H9 (cell line): Measurements from ENCODE around the gene HOXA9. TPM values are rescaled to one million over a fixed set of nuclear protein-coding genes. Genes with fewer than 3 reads are reported as not detected.

ENCODE experiments used
- DNase-seq: peaks from one replicate; pipeline ENCODE4 v3.0.0-alpha.2; 2017
- H2AFZ ChIP-seq: one replicate; pipeline ENCODE4 v1.6.1; 2013; ENCODE audit warnings: mild to moderate bottlenecking, low read length, control low read depth, moderate library complexity
- H2AK5ac ChIP-seq: 2 replicates; pipeline ENCODE4 v1.6.1; 2013; ENCODE audit warnings: low read length, control low read depth, mixed read lengths; ENCODE audit not compliant: insufficient read length
- H2BK120ac ChIP-seq: one replicate; pipeline ENCODE4 v1.6.1; 2013; ENCODE audit warnings: low read depth, mild to moderate bottlenecking, low read length, control low read depth, inconsistent platforms; ENCODE audit not compliant: poor library complexity, severe bottlenecking
- H2BK12ac ChIP-seq: 2 replicates; pipeline ENCODE4 v1.6.1; 2013; ENCODE audit warnings: low read length, control low read depth, mixed read lengths, low read depth; ENCODE audit not compliant: insufficient read length
- H2BK15ac ChIP-seq: 2 replicates; pipeline ENCODE4 v1.6.1; 2013; ENCODE audit warnings: low read depth, low read length, control low read depth
- H2BK20ac ChIP-seq: one replicate; pipeline ENCODE4 v1.6.1; 2013; ENCODE audit warnings: low read depth, mild to moderate bottlenecking, low read length, control low read depth, inconsistent platforms; ENCODE audit not compliant: poor library complexity, severe bottlenecking
- H2BK5ac ChIP-seq: 2 replicates; pipeline ENCODE4 v1.6.1; 2013; ENCODE audit warnings: low read length, control low read depth, mixed read lengths; ENCODE audit not compliant: insufficient read length
- H3K14ac ChIP-seq: 2 replicates; pipeline ENCODE4 v1.6.1; 2013; ENCODE audit warnings: low read length, control low read depth; ENCODE audit not compliant: insufficient read depth
- H3K18ac ChIP-seq: 2 replicates; pipeline ENCODE4 v1.6.1; 2013; ENCODE audit warnings: low read depth, mild to moderate bottlenecking, mixed read lengths, low read length, control low read depth; ENCODE audit not compliant: insufficient read length
- H3K23ac ChIP-seq: 2 replicates; pipeline ENCODE4 v1.6.1; 2013; ENCODE audit warnings: low read length, control low read depth, mixed read lengths, low read depth; ENCODE audit not compliant: insufficient read length
- H3K23me2 ChIP-seq: 2 replicates; pipeline ENCODE4 v1.6.1; 2013; ENCODE audit warnings: low read depth, mild to moderate bottlenecking, mixed read lengths, low read length, control low read depth; ENCODE audit not compliant: insufficient read length, poor library complexity, severe bottlenecking
- H3K27ac ChIP-seq: 2 replicates; pipeline ENCODE4 v1.5.1; 2013; ENCODE audit warnings: low read length, control low read depth, mixed read lengths, low read depth; ENCODE audit not compliant: insufficient read length
- H3K27me3 ChIP-seq: 2 replicates; pipeline ENCODE4 v1.6.1; 2013; ENCODE audit warnings: low read length, control low read depth, inconsistent platforms; ENCODE audit not compliant: insufficient read depth
- H3K4ac ChIP-seq: 2 replicates; pipeline ENCODE4 v1.6.1; 2013; ENCODE audit warnings: low read depth, mild to moderate bottlenecking, control low read depth, inconsistent platforms, low read length, moderate library complexity
- H3K4me1 ChIP-seq: 2 replicates; pipeline ENCODE4 v1.6.1; 2013; ENCODE audit warnings: low read length, control low read depth, inconsistent platforms; ENCODE audit not compliant: insufficient read depth
- H3K4me2 ChIP-seq: 2 replicates; pipeline ENCODE4 v1.6.1; 2013; ENCODE audit warnings: low read length, control low read depth, mixed read lengths; ENCODE audit not compliant: insufficient read length, insufficient read depth
- H3K56ac ChIP-seq: 2 replicates; pipeline ENCODE4 v1.6.1; 2013; ENCODE audit warnings: low read depth, mild to moderate bottlenecking, mixed read lengths, low read length, control low read depth; ENCODE audit not compliant: insufficient read length
- H3K79me1 ChIP-seq: 2 replicates; pipeline ENCODE4 v1.6.1; 2013; ENCODE audit warnings: low read depth, mild to moderate bottlenecking, moderate library complexity, low read length, control low read depth, inconsistent platforms; ENCODE audit not compliant: insufficient read depth, poor library complexity, severe bottlenecking
- H3K79me2 ChIP-seq: 2 replicates; pipeline ENCODE4 v1.6.1; 2013; ENCODE audit warnings: low read length, control low read depth, inconsistent platforms; ENCODE audit not compliant: insufficient read depth
- H3K9ac ChIP-seq: 2 replicates; pipeline ENCODE4 v1.6.1; 2013; ENCODE audit warnings: low read length, control low read depth, mixed read lengths; ENCODE audit not compliant: insufficient read length; ENCODE audit errors: extremely low read depth
- H3K9me3 ChIP-seq: one replicate; pipeline ENCODE4 v1.6.1; 2013; ENCODE audit warnings: low read depth, low read length, inconsistent platforms; ENCODE audit not compliant: control insufficient read depth
- H3T11ph ChIP-seq: one replicate; pipeline ENCODE4 v1.6.1; 2013; ENCODE audit warnings: mild to moderate bottlenecking, low read length, control low read depth, inconsistent platforms
- H4K20me1 ChIP-seq: one replicate; pipeline ENCODE4 v1.6.1; 2013; ENCODE audit not compliant: control insufficient read depth, insufficient read length, insufficient read depth
- H4K5ac ChIP-seq: 2 replicates; pipeline ENCODE4 v1.6.1; 2013; ENCODE audit warnings: low read depth, mild to moderate bottlenecking, mixed read lengths, low read length, control low read depth; ENCODE audit not compliant: insufficient read length
- H4K8ac ChIP-seq: replicated peaks from 2 replicates; pipeline ENCODE4 v1.6.1; 2013; ENCODE audit warnings: low read length, control low read depth, mixed read lengths, low read depth; ENCODE audit not compliant: insufficient read length
- H4K91ac ChIP-seq: 2 replicates; pipeline ENCODE4 v1.6.1; 2013; ENCODE audit warnings: low read depth, mild to moderate bottlenecking, moderate library complexity, mixed read lengths, low read length, control low read depth; ENCODE audit not compliant: insufficient read length
- H3K27ac Mint-ChIP-seq, 3 experiments: 2 replicates in 2 of 3; 3 replicates in 1 of 3; pipeline ENCODE4 v1.8.0; 2020 to 2021; ENCODE audit warnings: mixed read lengths in 3 of 3, mild to moderate bottlenecking in 1 of 3, moderate library complexity in 1 of 3
- H3K27me3 Mint-ChIP-seq: 2 replicates; pipeline ENCODE4 v1.8.0; 2021; ENCODE audit warnings: low read depth, mild to moderate bottlenecking, moderate library complexity, mixed read lengths
- H3K36me3 Mint-ChIP-seq, 3 experiments: 2 replicates in 2 of 3; 3 replicates in 1 of 3; pipeline ENCODE4 v1.8.0; 2020 to 2021; ENCODE audit warnings: low read depth in 3 of 3, mixed read lengths in 3 of 3; ENCODE audit not compliant: insufficient read depth in 1 of 3
- H3K4me1 Mint-ChIP-seq, 2 experiments: 2 replicates each; pipeline ENCODE4 v1.8.0; 2020; ENCODE audit warnings: mixed read lengths in 2 of 2
- H3K4me3 Mint-ChIP-seq, 2 experiments: 2 replicates in 1 of 2; 3 replicates in 1 of 2; pipeline ENCODE4 v1.8.0; 2020 to 2021; ENCODE audit warnings: mild to moderate bottlenecking in 2 of 2, mixed read lengths in 2 of 2, moderate library complexity in 1 of 2
- H3K9me3 Mint-ChIP-seq, 2 experiments: 2 replicates in 1 of 2; 3 replicates in 1 of 2; pipeline ENCODE4 v1.8.0; 2020; ENCODE audit warnings: mild to moderate bottlenecking in 2 of 2, mixed read lengths in 2 of 2, moderate library complexity in 1 of 2
- WGBS: extraction: QIAGEN DNeasy Blood & Tissue Kit; methylation state at CpG from one replicate; pipeline ENCODE4 v1.1.7; 2013; ENCODE audit warnings: missing lambda C conversion rate, low lambda C conversion rate, mixed read lengths; ENCODE audit not compliant: insufficient read length; ENCODE audit errors: extremely low coverage; 5-methylcytosine and 5-hydroxymethylcytosine counted together
- total RNA-seq: library from RNA; stranded (reverse); gene quantifications from 2 replicates; pipeline ENCODE4 v1.2.1, GENCODE V29; 2021
- TF ChIP-seq, protein P1 (sequence below): fragments of 200-600 bp; sonication (generic); conservative IDR thresholded peaks from 3 replicates; pipeline ENCODE4 v1.8.0; 2021; ENCODE audit warnings: antibody characterized with exemption, mild to moderate bottlenecking

Gene HOXA9
- total RNA-seq, 1 experiment from 2014 or later, result not detected

DNA sequence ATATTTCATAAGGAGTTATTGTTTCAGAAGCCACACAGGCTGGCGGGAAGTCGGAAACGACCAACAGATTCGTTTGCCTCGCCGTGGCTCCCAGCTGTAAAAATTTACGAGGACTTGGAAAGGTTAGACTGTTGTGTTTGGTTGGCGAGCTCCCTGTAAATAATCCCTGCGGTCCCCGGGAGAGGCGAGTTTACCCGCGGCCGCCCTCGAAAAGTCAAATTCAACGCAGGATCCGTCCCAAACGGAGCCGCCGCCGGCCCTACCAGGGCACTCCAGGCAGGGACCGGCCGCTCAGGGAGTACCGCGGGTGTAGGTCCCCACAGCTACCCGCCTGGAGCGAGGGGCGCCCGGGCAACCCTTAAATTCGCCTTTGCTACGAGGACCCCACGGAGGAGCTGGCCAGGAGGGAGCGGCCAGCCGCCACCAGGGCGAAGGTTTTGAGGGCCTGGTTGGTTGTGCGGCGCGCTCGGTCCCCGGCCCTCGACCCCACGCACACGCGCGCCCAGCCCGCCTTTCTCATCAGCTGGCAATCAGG is 726 bp upstream of the HOXA9 start:
- Histone ChIP-seq H2BK120ac (no peak overlapping the region), H3K9ac (no peak overlapping the region), H2BK20ac (no peak overlapping the region), H3T11ph (no peak overlapping the region), H3K4me2 (no peak overlapping the region), H2BK5ac (no peak overlapping the region), H3K79me1 (no peaks in the 10 kb centered on the region), H2AFZ (no peak overlapping the region), H3K4me1 (no peaks in the 10 kb centered on the region), H3K23me2 (no peaks in the 10 kb centered on the region), H4K20me1 (no peaks in the 10 kb centered on the region), H4K91ac (no peak overlapping the region), H3K14ac (no peak overlapping the region), H2BK15ac (no peak overlapping the region), H3K18ac (no peak overlapping the region), H2AK5ac (no peak overlapping the region), H3K79me2 (no peaks in the 10 kb centered on the region), H3K56ac (no peak overlapping the region), H3K4ac (no peak overlapping the region), H4K8ac (no peak overlapping the region), H3K27me3 (peaks cover 96% of the 10 kb centered on the region), H3K9me3 (no peaks in the 10 kb centered on the region), H3K27ac (no peak overlapping the region), H4K5ac (no peak overlapping the region), H2BK12ac (no peak overlapping the region), H3K23ac (no peak overlapping the region)
- no peak for DNase-seq
- H3K27ac Mint-ChIP-seq, result no peak overlapping the region
- no peaks in the 10 kb centered on the region; a peak in 1 of 7 replicates for H3K36me3 Mint-ChIP-seq
- no peak overlapping the region for H3K4me3 Mint-ChIP-seq
- TF ChIP-seq, protein P1, sequence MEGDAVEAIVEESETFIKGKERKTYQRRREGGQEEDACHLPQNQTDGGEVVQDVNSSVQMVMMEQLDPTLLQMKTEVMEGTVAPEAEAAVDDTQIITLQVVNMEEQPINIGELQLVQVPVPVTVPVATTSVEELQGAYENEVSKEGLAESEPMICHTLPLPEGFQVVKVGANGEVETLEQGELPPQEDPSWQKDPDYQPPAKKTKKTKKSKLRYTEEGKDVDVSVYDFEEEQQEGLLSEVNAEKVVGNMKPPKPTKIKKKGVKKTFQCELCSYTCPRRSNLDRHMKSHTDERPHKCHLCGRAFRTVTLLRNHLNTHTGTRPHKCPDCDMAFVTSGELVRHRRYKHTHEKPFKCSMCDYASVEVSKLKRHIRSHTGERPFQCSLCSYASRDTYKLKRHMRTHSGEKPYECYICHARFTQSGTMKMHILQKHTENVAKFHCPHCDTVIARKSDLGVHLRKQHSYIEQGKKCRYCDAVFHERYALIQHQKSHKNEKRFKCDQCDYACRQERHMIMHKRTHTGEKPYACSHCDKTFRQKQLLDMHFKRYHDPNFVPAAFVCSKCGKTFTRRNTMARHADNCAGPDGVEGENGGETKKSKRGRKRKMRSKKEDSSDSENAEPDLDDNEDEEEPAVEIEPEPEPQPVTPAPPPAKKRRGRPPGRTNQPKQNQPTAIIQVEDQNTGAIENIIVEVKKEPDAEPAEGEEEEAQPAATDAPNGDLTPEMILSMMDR, result no peak
- peaks cover 5 to 17% of the 10 kb centered on the region in 2 experiments for H3K9me3 Mint-ChIP-seq
- peaks cover 99% of the 10 kb centered on the region for H3K27me3 Mint-ChIP-seq
- peaks cover 0 to 15% of the 10 kb centered on the region in 2 experiments; a peak in 3 of 4 replicates for H3K4me1 Mint-ChIP-seq
- WGBS, result no CpG with 5 or more reads among the region's 46 CpGs
